ENCODE results near the gene CALN1.

DNA sequence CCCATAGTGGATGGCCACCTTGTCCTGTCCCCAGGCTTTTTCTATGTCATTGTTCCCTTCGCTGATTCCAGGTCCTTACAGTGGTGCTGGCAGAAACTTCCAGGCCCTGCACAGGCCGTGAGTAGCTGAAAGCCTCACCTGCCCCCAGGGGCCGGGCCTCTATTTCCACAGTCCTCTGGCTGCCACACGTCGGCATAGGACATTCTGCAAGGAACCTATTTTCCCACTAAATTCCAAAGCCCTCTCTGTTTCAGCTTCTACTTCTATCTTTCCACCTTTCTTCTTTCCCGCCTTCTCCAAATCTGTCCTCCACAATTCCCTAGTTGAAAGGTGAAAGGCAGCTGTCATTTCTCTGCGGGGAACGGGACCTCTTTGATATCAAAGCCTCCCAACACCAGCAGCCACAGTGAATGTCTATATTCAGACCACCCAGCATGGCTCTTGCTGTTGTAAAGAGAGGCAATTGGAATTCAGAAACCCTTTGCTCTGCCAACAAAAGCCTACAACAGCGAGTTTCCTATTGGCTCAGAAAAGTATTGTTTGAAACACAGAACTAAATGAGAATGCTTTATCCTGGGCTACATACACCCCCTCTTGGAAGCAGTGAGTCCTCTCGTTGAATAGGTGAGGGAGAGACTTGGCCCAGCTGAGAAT is 672.5 kb downstream of the CALN1 start:
- no peak for TF ChIP-seq CTCF (IDR thresholded peaks at IDR 0.05)
- no peak for TF ChIP-seq POLR2A (IDR thresholded peaks at IDR 0.05)
